B cell (primary cell): Measurements from ENCODE around the gene TMEM115. TPM values are rescaled to one million over a fixed set of nuclear protein-coding genes. Genes with fewer than 3 reads are reported as not detected.

ENCODE experiments used
- ATAC-seq: fragments of 200-7000 bp; cut with Tn5 transposase; one replicate; pipeline ENCODE4 v1.10.0; 2021; ENCODE audit warnings: low read depth, mild to moderate bottlenecking, moderate number of reproducible peaks, moderate library complexity
- CTCF ChIA-PET: fragments of 350-600 bp; sonication (Branson Sonifier 250); formaldehyde crosslinking; loops from one replicate; lab custom pipeline; 2021; ENCODE audit warnings: antibody characterized with exemption, inconsistent platforms; lab: Charles Lee
- POLR2A ChIA-PET: fragments of 350-600 bp; sonication (Branson Sonifier 250); formaldehyde crosslinking; loops from one replicate; lab custom pipeline; 2021; ENCODE audit warnings: antibody characterized with exemption; lab: Charles Lee
- DNase-seq: peaks from one replicate; pipeline ENCODE4 v3.0.0; 2013
- H2AFZ ChIP-seq: 2 replicates; pipeline ENCODE4 v1.6.1; 2012; ENCODE audit warnings: mild to moderate bottlenecking, low read depth, low read length; ENCODE audit not compliant: insufficient read depth, poor library complexity, severe bottlenecking
- H3K27ac ChIP-seq, 2 donors: 1 replicate in 1 of 2; 2 replicates in 1 of 2; pipeline ENCODE4 v1.5.1; 2012 to 2013; ENCODE audit warnings: low read length in 2 of 2, mild to moderate bottlenecking in 2 of 2, moderate library complexity in 1 of 2
- H3K27me3 ChIP-seq, 4 experiments: fragments of 200-600 bp in 1 of 4; sonication (generic) in 1 of 4; replicated peaks in 1 of 4; 1 replicate in 2 of 4; 2 replicates in 2 of 4; pipeline versions ENCODE4 v1.6.1 to v1.7.0; 2013 to 2016; ENCODE audit warnings: low read length in 3 of 4, mild to moderate bottlenecking in 2 of 4, mixed read lengths in 1 of 4, moderate library complexity in 1 of 4; ENCODE audit not compliant: insufficient read depth in 4 of 4, control insufficient read depth in 3 of 4; ENCODE audit errors: control extremely low read depth in 1 of 4
- H3K36me3 ChIP-seq, 2 experiments: replicated peaks in 1 of 2; 1 replicate in 1 of 2; 2 replicates in 1 of 2; pipeline versions ENCODE4 v1.6.1 to v1.7.1; 2013; ENCODE audit warnings: low read length in 1 of 2; ENCODE audit not compliant: insufficient read depth in 2 of 2, control insufficient read depth in 1 of 2; ENCODE audit errors: control extremely low read depth in 1 of 2, extremely low read depth in 1 of 2
- H3K4me1 ChIP-seq, 2 donors: fragments of 200-600 bp in 1 of 2; sonication (generic) in 1 of 2; 1 replicate in 1 of 2; 2 replicates in 1 of 2; pipeline versions ENCODE4 v1.5.1 to v1.6.1; 2013 to 2017; ENCODE audit warnings: low read length in 2 of 2; ENCODE audit not compliant: control insufficient read depth in 2 of 2, insufficient read depth in 2 of 2
- H3K4me2 ChIP-seq: replicated peaks from 2 replicates; pipeline ENCODE3; 2012; ENCODE audit warnings: mild to moderate bottlenecking, low read depth, low read length; ENCODE audit not compliant: poor library complexity, severe bottlenecking
- H3K4me3 ChIP-seq, 5 experiments: fragments of 200-600 bp in 1 of 5; sonication (generic) in 1 of 5; 1 replicate in 3 of 5; 2 replicates in 2 of 5; pipeline versions ENCODE4 v1.5.1 to v1.7.0; 2011 to 2016; ENCODE audit warnings: low read length in 4 of 5, mild to moderate bottlenecking in 4 of 5, low read depth in 2 of 5, control low read depth in 1 of 5, moderate library complexity in 1 of 5; ENCODE audit not compliant: insufficient read depth in 1 of 5; ENCODE audit errors: control extremely low read depth in 1 of 5, extremely low read depth in 1 of 5
- H3K79me2 ChIP-seq: fragments of 200-600 bp; sonication (generic); one replicate; pipeline ENCODE4 v1.6.0; 2016; ENCODE audit warnings: low read length; ENCODE audit not compliant: control insufficient read depth, insufficient read depth
- H3K9ac ChIP-seq: fragments of 200-600 bp; sonication (generic); 2 replicates; pipeline ENCODE4 v1.6.1; 2017; ENCODE audit warnings: mild to moderate bottlenecking, low read length, moderate library complexity
- H3K9me3 ChIP-seq, 3 donors: one replicate each; pipeline versions ENCODE4 v1.6.1 to v1.7.1; 2013; ENCODE audit warnings: low read length in 2 of 3; ENCODE audit not compliant: control insufficient read depth in 2 of 3, insufficient read depth in 1 of 3; ENCODE audit errors: control extremely low read depth in 1 of 3
- H4K20me1 ChIP-seq: 2 replicates; pipeline ENCODE4 v1.6.0; 2012; ENCODE audit warnings: mild to moderate bottlenecking, low read length; ENCODE audit not compliant: insufficient read depth, control insufficient read depth, poor library complexity, severe bottlenecking
- H3K27ac Mint-ChIP-seq: one replicate; pipeline ENCODE4 v1.8.0; 2021; ENCODE audit warnings: mixed read lengths
- H3K27me3 Mint-ChIP-seq: one replicate; pipeline ENCODE4 v1.8.0; 2021; ENCODE audit warnings: mixed read lengths
- H3K4me1 Mint-ChIP-seq: one replicate; pipeline ENCODE4 v1.8.0; 2021; ENCODE audit warnings: mixed read lengths
- H3K4me3 Mint-ChIP-seq: one replicate; pipeline ENCODE4 v1.8.0; 2021; ENCODE audit warnings: mixed read lengths
- H3K9me3 Mint-ChIP-seq: one replicate; pipeline ENCODE4 v1.8.0; 2022; ENCODE audit warnings: mixed read lengths; ENCODE audit not compliant: insufficient read depth
- CTCF ChIP-seq: fragments of 200-600 bp; IDR thresholded peaks from one replicate; pipeline ENCODE4 v1.8.0; 2022; ENCODE audit warnings: antibody characterized with exemption, mild to moderate bottlenecking
- EZH2 ChIP-seq: IDR thresholded peaks from 2 replicates; pipeline ENCODE4 v1.6.1; 2012; ENCODE audit warnings: borderline replicate concordance, low read depth, mild to moderate bottlenecking, moderate library complexity, low read length; ENCODE audit not compliant: insufficient read depth, poor library complexity, severe bottlenecking
- WGBS: methylation state at CpG from one replicate; pipeline ENCODE4 v1.1.5; 2013; ENCODE audit warnings: missing lambda C conversion rate; ENCODE audit not compliant: insufficient coverage; 5-methylcytosine and 5-hydroxymethylcytosine counted together
- intact Hi-C: fragments of 100-400 bp; cut with micrococcal nuclease; formaldehyde crosslinking; loops from one replicate; pipeline ENCODE4 v1.10.0; 2022
- polyA plus RNA-seq: library from polyadenylated mRNA; depleted of rRNA; stranded (reverse); fragments of >200 nt; gene quantifications from 2 replicates; pipeline ENCODE4 v1.2.3, GENCODE V29; 2012
- total RNA-seq, 2 donors: library from RNA; stranded (reverse); fragments of 120-200 nt in 1 of 2; gene quantifications; 1 replicate in 1 of 2; 2 replicates in 1 of 2; pipeline versions ENCODE4 v1.2.3 to v1.2.4, GENCODE V29; 2013 to 2022

The TMEM115 gene
- total and polyA plus RNA-seq, 2 donors (not counting 1 experiment from before 2014, with no cell fraction given): 19.8 to 27.2 TPM

DNA sequence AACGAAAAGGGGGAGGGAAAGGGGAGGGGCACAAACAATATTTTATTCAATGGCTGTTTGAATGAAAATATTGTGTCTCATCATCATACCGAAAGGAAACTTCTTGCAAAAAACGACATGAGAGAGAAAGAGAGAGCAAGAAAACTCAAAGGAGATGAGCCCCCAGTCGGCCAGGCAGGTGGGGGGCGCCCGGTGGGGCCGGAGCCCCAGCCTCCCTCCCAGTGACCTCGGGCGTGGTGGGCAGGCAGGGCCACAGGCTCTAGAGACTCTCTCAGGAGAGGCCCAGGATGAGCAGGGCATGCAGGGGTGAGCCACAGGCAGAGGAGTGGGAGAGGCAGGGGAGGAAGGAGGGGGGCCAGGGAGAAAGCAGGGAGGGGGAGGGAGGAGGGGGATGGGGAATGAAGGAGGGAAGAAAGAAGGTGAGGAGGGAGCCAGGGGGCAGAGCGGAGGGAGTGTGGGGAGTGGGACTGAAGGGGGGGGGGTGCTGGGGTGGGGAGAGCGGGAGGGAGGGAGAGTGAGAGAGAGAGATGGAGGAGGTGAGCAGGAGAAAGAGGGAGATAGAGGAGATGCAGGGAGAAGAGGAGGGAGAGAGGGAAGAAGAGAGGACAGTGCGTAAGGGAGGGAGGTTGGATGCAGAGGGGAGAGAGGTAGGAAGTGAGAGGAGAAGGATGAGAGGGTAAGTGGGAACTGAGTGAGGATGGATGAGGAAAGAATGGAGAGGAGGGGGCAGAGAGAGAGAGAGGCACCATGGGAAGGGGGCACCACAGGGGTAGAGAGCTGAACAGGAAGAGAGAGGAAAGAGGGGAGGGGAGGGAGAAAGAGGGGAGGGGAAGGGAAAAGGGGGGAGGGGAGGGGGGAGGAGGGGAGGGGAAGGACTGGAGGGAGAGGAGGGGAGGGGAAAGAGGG lies 14.1 kb upstream of the TMEM115 start:
- ChIA-PET CTCF (no interaction called here), POLR2A (no interaction called here)
- H4K20me1 ChIP-seq: no peaks in the 10 kb centered on the region
- Mint-ChIP-seq H3K9me3 (no peaks in the 10 kb centered on the region), H3K4me1 (no peaks in the 10 kb centered on the region), H3K27ac (no peak overlapping the region), H3K27me3 (peaks cover 12% of the 10 kb centered on the region), H3K4me3 (no peak overlapping the region)
- no peak overlapping the region for H3K9ac ChIP-seq
- no peak overlapping the region for H3K27ac ChIP-seq
- intact Hi-C loops: no loop called here
- H2AFZ ChIP-seq: no peak overlapping the region
- no peak overlapping the region for H3K4me2 ChIP-seq
- no peaks in the 10 kb centered on the region for H3K27me3 ChIP-seq
- no peaks in the 10 kb centered on the region for H3K36me3 ChIP-seq
- TF ChIP-seq CTCF: no peak
- H3K4me3 ChIP-seq: no peak overlapping the region
- H3K9me3 ChIP-seq: no peaks in the 10 kb centered on the region
- ATAC-seq (no peak), DNase-seq (no peak)
- H3K79me2 ChIP-seq: no peaks in the 10 kb centered on the region
- 78% methylated on average over 11 of the region's 12 CpGs for WGBS
- H3K4me1 ChIP-seq: no peaks in the 10 kb centered on the region

DNA sequence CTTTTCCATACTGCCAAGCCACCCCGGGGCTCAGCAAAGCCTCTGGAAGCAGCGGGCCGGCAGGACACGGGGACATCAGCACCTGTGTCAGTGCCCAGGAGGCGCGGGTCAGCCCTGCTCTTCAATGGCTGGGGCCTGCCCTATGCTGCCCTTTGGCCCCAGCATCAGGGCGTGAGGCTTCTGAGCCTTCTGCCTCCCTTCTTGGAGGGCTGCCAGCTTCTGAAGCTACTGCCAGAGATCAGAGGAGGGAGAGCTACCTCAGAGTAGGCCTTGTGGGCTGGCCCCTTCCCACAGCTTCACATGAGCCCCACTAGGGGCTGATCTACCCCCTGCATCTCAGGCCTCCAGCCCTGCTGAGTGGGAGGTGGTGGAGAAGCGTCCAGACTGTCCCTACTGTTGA lies 13.0 kb upstream of the TMEM115 start:
- ChIA-PET CTCF (no interaction called here), POLR2A (no interaction called here)
- Mint-ChIP-seq H3K27ac (no peak overlapping the region), H3K9me3 (no peaks in the 10 kb centered on the region), H3K4me1 (no peaks in the 10 kb centered on the region), H3K27me3 (peaks cover 12% of the 10 kb centered on the region), H3K4me3 (no peak overlapping the region)
- no peak for DNase-seq
- no peak for ATAC-seq
- Histone ChIP-seq H3K9me3 (no peaks in the 10 kb centered on the region), H3K4me2 (no peak overlapping the region), H3K27me3 (no peaks in the 10 kb centered on the region), H3K9ac (no peak overlapping the region), H3K27ac (no peak overlapping the region), H3K36me3 (no peaks in the 10 kb centered on the region), H2AFZ (no peak overlapping the region), H3K4me3 (no peak overlapping the region), H3K79me2 (no peaks in the 10 kb centered on the region), H4K20me1 (no peaks in the 10 kb centered on the region), H3K4me1 (no peaks in the 10 kb centered on the region)
- TF ChIP-seq CTCF: no peak
- no peak for TF ChIP-seq EZH2
- WGBS: 69% methylated on average over 8 of the region's 8 CpGs
- intact Hi-C loops: no loop called here
